Activated CD8-positive, alpha-beta memory T cell treated with anti-CD3 and anti-CD28 coated beads, Interleukin-2, amount 10 ng/mL, durations not matched to agents 7 days and 5 days (primary cell): ENCODE data around the gene CLEC20A. TPM values are rescaled to one million over a fixed set of nuclear protein-coding genes. Genes with fewer than 3 reads are reported as not detected.
"Not testable (repeated sequence)": the region's sequence is repeated elsewhere in the genome, so short reads cannot be mapped to it uniquely, and the experiment has no call there.

Experiments used
- ATAC-seq: fragments of 150-1000 bp; cut with Tn5 transposase; one replicate; pipeline ENCODE4 v1.10.0; 2021; ENCODE audit warnings: moderate library complexity
- CTCF ChIA-PET: fragments of 350-600 bp; sonication (Branson Sonifier 250); formaldehyde crosslinking; loops from one replicate; lab custom pipeline; 2021; ENCODE audit warnings: antibody characterized with exemption; lab: Charles Lee
- DNase-seq: peaks from one replicate; pipeline ENCODE4 v3.0.0-alpha.2; 2020
- H3K27ac Mint-ChIP-seq: one replicate; pipeline ENCODE4 v1.8.0; 2021; ENCODE audit warnings: mild to moderate bottlenecking, mixed read lengths
- H3K27me3 Mint-ChIP-seq: one replicate; pipeline ENCODE4 v1.8.0; 2021; ENCODE audit warnings: mixed read lengths
- H3K36me3 Mint-ChIP-seq: one replicate; pipeline ENCODE4 v1.8.0; 2021; ENCODE audit warnings: mild to moderate bottlenecking, mixed read lengths
- H3K4me1 Mint-ChIP-seq: one replicate; pipeline ENCODE4 v1.8.0; 2021; ENCODE audit warnings: mixed read lengths
- H3K4me3 Mint-ChIP-seq: one replicate; pipeline ENCODE4 v1.8.0; 2021; ENCODE audit warnings: mild to moderate bottlenecking, moderate library complexity, mixed read lengths
- H3K9me3 Mint-ChIP-seq: one replicate; pipeline ENCODE4 v1.8.0; 2022; ENCODE audit warnings: low read depth, mixed read lengths
- total RNA-seq, 2 experiments: library from RNA; stranded (reverse); gene quantifications; one replicate each; pipeline ENCODE4 v1.2.3, GENCODE V29; 2021

The CLEC20A gene
- total RNA-seq, 2 experiments from 2014 or later: not detected

DNA sequence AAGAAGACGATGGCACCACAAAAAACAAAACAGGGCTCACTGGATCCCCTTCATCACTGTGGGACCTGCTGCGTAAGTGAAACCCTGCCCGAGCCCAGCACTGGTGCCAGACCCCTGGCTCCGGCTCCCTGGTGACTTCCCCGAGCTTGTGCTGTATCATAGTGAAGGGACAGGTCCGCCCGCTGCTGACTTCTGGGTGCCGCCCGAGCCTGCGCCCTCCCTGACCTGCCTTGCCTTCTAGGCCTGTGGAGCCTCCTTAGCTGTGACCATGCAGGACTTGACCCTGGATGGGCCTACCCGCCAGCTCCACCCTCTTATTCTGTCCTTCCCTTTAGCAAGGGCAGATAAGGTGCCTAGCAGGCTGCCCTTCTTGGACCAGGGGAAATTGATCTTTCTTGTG, 24.0 kb upstream of the CLEC20A start:
- H3K36me3 Mint-ChIP-seq: no peaks in the 10 kb centered on the region
- H3K9me3 Mint-ChIP-seq: no peaks in the 10 kb centered on the region
- H3K4me3 Mint-ChIP-seq: no peak overlapping the region
- no peak for ATAC-seq
- no peaks in the 10 kb centered on the region for H3K4me1 Mint-ChIP-seq
- DNase-seq: no peak
- peaks cover 2% of the 10 kb centered on the region for H3K27me3 Mint-ChIP-seq
- no peak overlapping the region for H3K27ac Mint-ChIP-seq
- CTCF ChIA-PET: interaction anchor here (2.2 kb wide), 1 partner anchor 21 kb away, joined by 6 read pairs; no protein-coding TSS in a partner anchor

DNA sequence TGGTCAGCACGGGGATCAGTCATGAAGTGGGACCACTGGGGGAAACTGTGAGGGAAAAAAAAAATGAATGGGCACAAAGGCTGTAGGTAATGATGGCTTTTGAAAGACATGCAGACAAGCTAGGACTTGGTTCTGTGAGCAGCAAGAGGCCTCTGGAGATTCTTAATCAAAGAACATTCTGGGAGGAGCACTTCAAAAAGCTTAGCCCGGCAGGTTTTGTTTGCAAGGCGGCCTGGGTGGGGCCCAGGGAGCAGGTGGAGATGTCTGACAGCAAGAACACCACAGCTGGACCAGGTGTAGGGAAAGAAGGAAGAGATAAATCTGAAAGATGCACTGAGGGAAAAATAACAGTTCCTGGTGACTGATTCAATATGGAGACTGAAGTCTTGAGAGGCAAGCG, 22.1 kb upstream of the CLEC20A start:
- no peaks in the 10 kb centered on the region for H3K4me1 Mint-ChIP-seq
- CTCF ChIA-PET: interaction anchor here (2.2 kb wide), 1 partner anchor 23 kb away, joined by 6 read pairs; no protein-coding TSS in a partner anchor
- no peaks in the 10 kb centered on the region for H3K36me3 Mint-ChIP-seq
- ATAC-seq: no peak
- peaks cover 2% of the 10 kb centered on the region for H3K27me3 Mint-ChIP-seq
- H3K4me3 Mint-ChIP-seq: no peak overlapping the region
- no peak for DNase-seq
- no peak overlapping the region for H3K27ac Mint-ChIP-seq
- no peaks in the 10 kb centered on the region for H3K9me3 Mint-ChIP-seq

DNA sequence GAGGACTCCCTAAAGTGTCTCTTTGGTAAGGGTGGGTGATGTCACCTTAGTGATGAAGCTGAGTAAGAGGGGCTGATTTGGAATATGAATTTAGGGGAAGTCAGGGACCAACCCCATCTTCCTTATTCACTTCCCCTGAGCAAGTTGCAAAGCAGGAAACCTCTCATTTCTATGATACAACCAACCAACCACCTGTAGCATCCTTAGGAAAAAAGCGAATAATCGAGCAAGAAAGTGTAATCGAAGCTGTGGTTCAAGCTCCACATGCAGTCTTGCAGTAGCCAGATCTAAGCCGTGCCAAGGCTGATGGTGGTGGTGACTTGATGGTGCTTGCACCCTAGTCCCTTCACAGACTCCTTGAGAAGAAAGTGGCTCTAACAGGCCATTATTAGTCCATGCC, 19.3 kb upstream of the CLEC20A start:
- Mint-ChIP-seq H3K27ac (no peak overlapping the region), H3K4me1 (no peaks in the 10 kb centered on the region), H3K36me3 (no peaks in the 10 kb centered on the region), H3K27me3 (peaks cover 2% of the 10 kb centered on the region), H3K4me3 (no peak overlapping the region), H3K9me3 (no peaks in the 10 kb centered on the region)
- ATAC-seq (no peak), DNase-seq (no peak)
- CTCF ChIA-PET: interaction anchor here (1.4 to 1.8 kb wide), 2 partner anchors 17 to 487 kb away, joined by 5 to 7 read pairs; no protein-coding TSS in a partner anchor

DNA sequence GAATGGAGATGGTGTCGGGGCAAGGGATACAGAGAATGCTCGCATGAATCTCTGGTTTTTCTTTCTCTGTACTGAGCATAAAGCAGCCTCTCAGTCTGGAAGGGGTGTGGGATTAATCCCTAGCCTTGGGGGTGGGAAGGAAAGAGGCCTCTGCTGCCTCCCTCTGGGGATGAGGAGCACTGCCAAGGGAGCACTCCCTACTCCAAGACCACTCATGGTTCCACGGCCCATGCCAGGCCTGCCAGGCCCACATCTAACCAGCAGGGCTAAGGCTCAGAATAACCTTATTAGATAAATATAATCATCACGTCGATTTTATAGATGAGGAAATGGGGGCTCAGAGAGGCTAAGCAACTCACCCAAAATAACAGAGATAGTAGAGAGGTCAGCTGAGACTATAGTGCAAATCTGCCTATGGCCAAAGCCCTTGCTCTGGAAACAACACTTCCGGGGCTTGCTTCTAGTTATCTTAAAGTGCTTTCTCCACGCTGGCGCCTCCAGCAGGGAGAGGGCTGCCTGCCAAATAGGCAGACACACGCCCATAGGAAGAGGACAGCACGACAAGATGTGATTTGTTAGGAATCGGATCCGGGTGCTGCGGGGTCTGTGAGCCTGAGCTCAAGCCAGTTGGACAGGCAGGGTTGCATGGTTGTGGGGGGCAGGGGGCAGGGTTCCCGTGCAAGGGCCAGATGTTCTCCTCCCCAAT, 16.7 kb upstream of the CLEC20A start:
- Mint-ChIP-seq H3K36me3 (no peaks in the 10 kb centered on the region), H3K4me1 (no peaks in the 10 kb centered on the region), H3K27ac (no peak overlapping the region), H3K27me3 (no peaks in the 10 kb centered on the region), H3K4me3 (no peak overlapping the region), H3K9me3 (no peaks in the 10 kb centered on the region)
- CTCF ChIA-PET: no interaction called here
- no peak for DNase-seq
- ATAC-seq: no peak

DNA sequence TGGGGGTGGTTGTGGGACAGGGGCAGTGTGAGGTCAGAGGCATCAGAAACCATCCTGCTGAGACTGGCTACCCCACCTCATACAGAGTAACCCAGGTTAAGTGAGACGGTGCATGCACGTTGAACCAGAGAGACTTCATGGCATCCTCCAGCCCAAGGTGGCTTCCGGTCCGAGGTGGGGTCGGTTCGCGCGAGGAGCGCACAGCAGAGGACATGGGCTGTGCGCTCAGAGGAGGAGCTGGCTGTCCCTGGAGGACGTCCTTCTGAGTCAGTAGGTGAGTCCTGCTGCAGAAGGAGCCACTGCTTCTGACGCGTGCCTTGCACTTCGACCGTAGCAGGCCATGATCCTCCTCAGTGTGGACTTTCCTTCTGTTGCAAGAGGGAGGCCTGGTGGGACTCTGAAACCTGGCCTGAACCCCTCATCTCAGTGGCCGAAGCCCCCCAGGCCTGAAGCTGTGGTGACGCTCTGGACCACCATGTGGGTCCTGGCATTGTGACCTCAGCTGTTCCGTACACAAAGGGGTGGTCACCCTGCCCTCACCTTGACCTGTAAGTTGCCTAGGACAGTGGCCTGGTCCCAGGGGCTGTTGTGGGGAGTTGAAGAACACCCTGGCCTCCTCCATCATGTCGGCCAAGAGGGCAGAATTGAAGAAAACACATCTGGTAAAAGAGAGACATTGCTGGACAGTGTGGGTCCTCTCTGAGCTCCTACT, 16.0 kb upstream of the CLEC20A start, which contains the start of gene TEX35:
TEX35 (plus strand) TSS at position 544 of the 712 bp plus-strand sequence; CDS start at position 624, 80 bp downstream.
- Mint-ChIP-seq H3K9me3 (no peaks in the 10 kb centered on the region), H3K27ac (no peak within 1 kb of the TSS), H3K27me3 (no peaks in the 10 kb centered on the region), H3K36me3 (no peaks in the 10 kb centered on the region), H3K4me1 (no peaks in the 10 kb centered on the region), H3K4me3 (no peak within 1 kb of the TSS)
- ATAC-seq (no peak), DNase-seq (no peak)
- CTCF ChIA-PET: interaction anchor here (0.8 kb wide), 1 partner anchor 20 kb away, joined by 3 read pairs; no protein-coding TSS in a partner anchor

DNA sequence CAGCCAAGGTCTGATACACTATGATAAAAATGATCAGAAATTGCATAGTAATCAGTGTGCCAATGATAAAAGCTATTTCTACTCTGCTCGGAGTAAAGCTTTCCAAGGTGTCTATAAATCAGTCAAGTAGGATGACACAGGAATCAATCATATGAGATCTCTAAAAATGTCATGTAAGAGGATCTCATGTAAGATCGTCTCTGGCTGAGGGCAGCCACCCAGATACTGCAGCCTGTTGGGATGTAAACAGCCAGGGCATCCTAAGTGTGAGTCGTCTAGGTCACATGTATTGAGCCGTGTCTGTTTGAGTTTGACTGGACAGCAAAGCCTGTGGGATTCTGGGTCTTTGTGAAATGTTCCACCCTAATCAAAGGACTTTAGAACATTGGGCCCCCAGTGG, 13.4 kb upstream of the CLEC20A start:
- no peaks in the 10 kb centered on the region for H3K9me3 Mint-ChIP-seq
- no peaks in the 10 kb centered on the region for H3K27me3 Mint-ChIP-seq
- no peak for ATAC-seq
- H3K4me3 Mint-ChIP-seq: no peak overlapping the region
- no peaks in the 10 kb centered on the region for H3K36me3 Mint-ChIP-seq
- no peak overlapping the region for H3K27ac Mint-ChIP-seq
- DNase-seq: no peak
- no peaks in the 10 kb centered on the region for H3K4me1 Mint-ChIP-seq
- CTCF ChIA-PET: no interaction called here

DNA sequence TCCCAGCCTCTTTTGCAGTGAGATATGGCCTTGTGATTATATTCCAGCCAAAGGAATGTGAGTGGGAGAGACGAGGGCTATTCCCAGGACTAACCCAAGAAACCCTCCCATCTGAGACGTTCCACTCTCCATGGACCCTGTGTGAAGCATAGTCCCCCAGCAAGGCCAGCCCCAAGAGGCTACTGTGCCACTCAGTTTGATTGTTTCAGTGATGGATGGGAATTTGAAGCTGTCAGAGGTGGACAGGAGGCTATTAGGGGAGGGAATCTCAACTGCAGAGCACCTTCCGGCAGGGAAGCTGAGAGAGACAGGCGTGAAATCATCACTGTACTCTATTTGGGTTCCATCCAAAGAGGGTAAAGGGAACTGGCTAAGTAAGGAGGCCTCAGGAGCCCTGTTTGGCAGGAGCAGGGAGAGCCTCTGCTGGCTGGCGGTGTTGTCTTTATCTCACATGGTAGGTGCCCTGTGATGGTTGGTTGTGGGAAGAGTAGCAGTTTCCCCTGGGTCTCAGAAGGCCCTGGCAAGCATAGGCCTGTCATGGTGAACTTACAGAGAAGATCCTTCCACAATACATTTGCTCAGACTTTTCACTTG, 12.7 kb upstream of the CLEC20A start:
- ATAC-seq (no peak), DNase-seq (no peak)
- Mint-ChIP-seq H3K9me3 (no peaks in the 10 kb centered on the region), H3K27ac (no peak overlapping the region), H3K36me3 (no peaks in the 10 kb centered on the region), H3K4me3 (no peak overlapping the region), H3K4me1 (no peaks in the 10 kb centered on the region), H3K27me3 (no peaks in the 10 kb centered on the region)
- CTCF ChIA-PET: no interaction called here

DNA sequence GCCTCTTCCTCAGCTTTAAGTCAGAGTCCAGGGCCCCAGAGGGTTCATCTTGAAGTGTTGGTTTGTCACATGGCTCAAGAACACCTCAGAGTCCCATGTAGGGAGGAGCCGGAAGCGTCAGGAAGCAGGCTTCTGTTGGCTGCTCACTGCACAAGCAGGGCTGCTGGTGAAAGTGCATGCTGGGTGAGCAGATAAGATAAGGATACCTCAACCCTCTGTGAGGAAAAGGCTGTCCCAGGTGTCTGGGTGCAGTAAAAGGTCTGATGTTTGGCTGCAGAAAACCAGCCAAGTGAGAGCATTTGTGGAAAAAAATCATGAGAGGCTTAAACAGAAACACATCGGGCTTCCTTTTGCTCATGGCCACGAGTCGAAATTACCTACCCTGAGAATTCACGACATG, 9.9 kb upstream of the CLEC20A start:
- Mint-ChIP-seq H3K4me1 (no peaks in the 10 kb centered on the region), H3K4me3 (no peak overlapping the region), H3K27ac (no peak overlapping the region), H3K27me3 (no peaks in the 10 kb centered on the region), H3K36me3 (no peaks in the 10 kb centered on the region), H3K9me3 (no peaks in the 10 kb centered on the region)
- CTCF ChIA-PET: no interaction called here
- DNase-seq: no peak
- ATAC-seq: no peak

DNA sequence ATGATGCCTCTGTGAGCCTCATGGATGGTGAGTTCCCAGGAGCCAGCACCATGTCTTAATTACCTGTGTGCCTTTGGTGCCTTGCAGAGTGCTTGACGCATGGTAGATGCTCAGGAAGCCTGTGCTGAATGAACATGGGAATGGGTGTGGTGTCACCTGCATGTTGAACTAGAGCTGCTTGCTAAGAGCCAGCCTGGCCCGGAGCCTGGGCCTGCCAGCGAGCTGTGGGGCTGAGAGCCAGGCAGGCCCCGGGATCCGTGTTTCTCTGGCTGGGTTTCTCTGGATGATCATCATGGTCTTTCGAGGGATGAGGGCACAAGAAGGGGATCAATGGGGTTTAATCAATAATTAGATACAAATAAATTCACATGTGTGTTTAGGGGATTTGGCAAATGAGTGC, 9.4 kb upstream of the CLEC20A start:
- no peak for DNase-seq
- ATAC-seq: no peak
- H3K36me3 Mint-ChIP-seq: no peaks in the 10 kb centered on the region
- no peaks in the 10 kb centered on the region for H3K27me3 Mint-ChIP-seq
- H3K27ac Mint-ChIP-seq: no peak overlapping the region
- no peaks in the 10 kb centered on the region for H3K9me3 Mint-ChIP-seq
- H3K4me1 Mint-ChIP-seq: no peaks in the 10 kb centered on the region
- CTCF ChIA-PET: no interaction called here
- no peak overlapping the region for H3K4me3 Mint-ChIP-seq

DNA sequence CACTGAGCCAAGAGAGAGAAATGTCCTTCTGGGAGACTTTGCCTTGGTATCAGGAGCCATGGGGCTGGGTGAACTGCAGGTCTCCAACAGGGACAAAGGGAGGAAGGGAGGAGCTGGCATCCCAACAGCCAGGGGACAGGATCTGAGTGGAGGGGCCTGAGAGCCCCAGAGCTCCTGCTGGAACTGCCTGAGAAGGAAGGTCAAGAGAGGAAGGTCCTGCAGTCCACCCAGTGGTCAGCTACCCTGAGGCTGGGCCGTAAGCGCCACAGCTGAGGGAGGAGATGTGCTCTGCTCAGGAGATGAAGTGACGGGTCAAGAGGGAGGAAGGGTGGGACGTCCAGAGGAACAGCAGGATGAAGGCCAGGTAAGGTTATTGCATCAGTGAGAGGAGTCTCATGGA, 7.5 kb upstream of the CLEC20A start:
- Mint-ChIP-seq H3K9me3 (no peaks in the 10 kb centered on the region), H3K27ac (no peak overlapping the region), H3K4me1 (no peaks in the 10 kb centered on the region), H3K36me3 (no peaks in the 10 kb centered on the region), H3K4me3 (no peak overlapping the region), H3K27me3 (no peaks in the 10 kb centered on the region)
- no peak for DNase-seq
- CTCF ChIA-PET: no interaction called here
- no peak for ATAC-seq

DNA sequence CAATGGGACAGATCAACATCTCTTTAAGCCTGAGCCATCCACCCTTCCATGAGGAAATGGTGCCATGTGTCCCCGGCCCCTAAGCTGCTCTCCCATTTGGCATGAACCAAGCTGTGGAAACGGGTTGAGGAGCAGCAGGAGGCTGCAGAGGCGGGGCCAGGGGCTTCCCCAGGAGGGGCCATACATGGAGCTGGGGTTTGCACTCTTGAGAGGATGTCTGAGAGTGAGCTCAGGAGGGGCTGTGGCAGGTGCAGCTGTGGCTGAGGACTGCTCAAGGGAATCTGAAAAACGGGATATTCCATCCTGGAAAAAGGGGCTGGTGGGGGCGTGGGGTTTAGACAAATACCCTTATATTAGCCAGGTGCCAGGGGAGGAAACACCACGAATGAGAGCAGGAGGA, 7.1 kb upstream of the CLEC20A start:
- Mint-ChIP-seq H3K27ac (no peak overlapping the region), H3K4me1 (no peaks in the 10 kb centered on the region), H3K36me3 (no peaks in the 10 kb centered on the region), H3K9me3 (no peaks in the 10 kb centered on the region), H3K27me3 (no peaks in the 10 kb centered on the region), H3K4me3 (no peak overlapping the region)
- DNase-seq: no peak
- ATAC-seq: no peak
- CTCF ChIA-PET: no interaction called here

DNA sequence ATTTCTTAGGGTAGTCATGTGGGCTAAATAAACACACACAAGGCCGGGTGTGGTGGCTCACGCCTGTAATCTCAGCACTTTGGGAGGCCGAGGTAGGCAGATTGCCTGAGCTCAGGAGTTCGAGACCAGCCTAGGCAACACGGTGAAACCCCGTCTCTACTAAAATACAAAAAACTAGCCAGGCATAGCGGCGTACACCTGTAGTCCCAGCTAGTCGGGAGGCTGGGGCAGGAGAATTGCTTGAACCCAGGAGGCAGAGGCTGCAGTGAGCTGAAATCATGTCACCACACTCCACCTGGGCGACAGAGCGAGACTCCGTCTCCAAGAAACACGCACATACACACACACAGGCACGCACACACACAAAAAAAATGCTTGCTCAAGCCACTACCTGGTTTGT, 6.6 kb upstream of the CLEC20A start:
- CTCF ChIA-PET, H3K27ac Mint-ChIP-seq, ATAC-seq, H3K36me3 Mint-ChIP-seq, H3K4me3 Mint-ChIP-seq, DNase-seq, H3K9me3 Mint-ChIP-seq, H3K27me3 Mint-ChIP-seq, H3K4me1 Mint-ChIP-seq: not testable (repeated sequence)

DNA sequence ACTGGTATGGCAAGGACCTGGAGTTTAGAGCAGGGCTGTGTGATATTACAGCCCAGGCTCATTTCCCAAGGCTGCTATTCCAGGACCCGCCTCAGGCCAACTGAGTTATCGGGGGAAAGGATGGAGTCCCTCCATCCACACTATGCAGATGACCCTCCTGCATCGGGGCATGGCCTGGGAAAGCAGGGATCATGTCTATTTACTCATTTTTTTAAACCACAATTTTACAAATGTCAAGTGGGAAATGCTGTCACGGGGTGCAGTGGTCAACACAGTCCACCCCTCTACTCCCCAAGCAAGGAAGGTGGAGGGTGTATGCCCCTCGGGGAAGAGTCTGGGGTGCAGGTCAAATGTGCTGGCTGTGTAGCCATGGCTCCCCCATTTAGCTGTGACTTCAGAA, 6.1 kb upstream of the CLEC20A start:
- CTCF ChIA-PET: no interaction called here
- no peaks in the 10 kb centered on the region for H3K4me1 Mint-ChIP-seq
- ATAC-seq: no peak
- H3K27ac Mint-ChIP-seq: no peak overlapping the region
- no peaks in the 10 kb centered on the region for H3K9me3 Mint-ChIP-seq
- H3K36me3 Mint-ChIP-seq: no peaks in the 10 kb centered on the region
- no peak for DNase-seq
- no peak overlapping the region for H3K4me3 Mint-ChIP-seq
- no peaks in the 10 kb centered on the region for H3K27me3 Mint-ChIP-seq

DNA sequence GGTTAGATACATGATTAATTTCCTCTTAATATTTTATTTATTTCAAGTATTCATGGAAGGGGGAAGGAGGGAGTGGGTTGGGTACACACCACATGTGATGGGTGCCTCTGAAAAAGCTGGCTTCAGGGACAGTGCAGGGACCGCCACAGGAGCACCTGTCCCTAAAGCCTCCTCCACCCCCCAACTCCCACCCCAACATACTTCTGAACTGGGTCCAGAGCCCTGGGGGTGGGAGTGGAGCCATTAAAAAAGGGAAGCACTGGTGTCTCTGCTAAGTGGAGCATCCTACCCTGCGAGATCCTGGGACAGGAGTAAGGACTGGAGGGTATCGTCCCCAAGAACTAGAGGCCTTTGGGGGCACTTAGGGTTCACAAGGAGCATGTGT, 5.6 kb upstream of the CLEC20A start:
- DNase-seq: peak; percentile 4
- Mint-ChIP-seq H3K36me3 (no peaks in the 10 kb centered on the region), H3K27me3 (no peaks in the 10 kb centered on the region), H3K27ac (no peak overlapping the region), H3K4me3 (no peak overlapping the region), H3K4me1 (no peaks in the 10 kb centered on the region), H3K9me3 (no peaks in the 10 kb centered on the region)
- CTCF ChIA-PET: interaction anchor here (0.6 to 3.2 kb wide), 5 partner anchors 9 to 191 kb away, joined by 3 to 17 read pairs (median 3); no protein-coding TSS in a partner anchor
- no peak for ATAC-seq
